GM21526 (cell line): ENCODE results near the gene TBC1D19.

Experiments used
- ATAC-seq: cut with Tn5 transposase; IDR thresholded peaks from one replicate; pipeline ENCODE4 v1.9.1; 2021; ENCODE audit warnings: moderate library complexity; ENCODE audit not compliant: unreplicated experiment, low FRiP score

The TBC1D19 gene

GRCh38 chr4:26726655-26727387 lies 142.9 kb downstream of the TBC1D19 start:
- ATAC-seq, result no peak

- no peak for ATAC-seq
These were observed 144.0 kb downstream of the TBC1D19 start for GRCh38 chr4:26727844-26728243.

- no peak for ATAC-seq
These were observed 145.1 kb downstream of the TBC1D19 start for GRCh38 chr4:26729027-26729426.

GRCh38 chr4:26729547-26729946 lies 145.7 kb downstream of the TBC1D19 start:
- no peak for ATAC-seq

- ATAC-seq, result peak; percentile 89
These were observed 147.6 kb downstream of the TBC1D19 start for GRCh38 chr4:26731351-26732035.

GRCh38 chr4:26732356-26732755 lies 148.5 kb downstream of the TBC1D19 start:
- no peak for ATAC-seq

GRCh38 chr4:26736621-26737020 lies 152.7 kb downstream of the TBC1D19 start:
- no peak for ATAC-seq

- no peak for ATAC-seq
These were observed 153.5 kb downstream of the TBC1D19 start for GRCh38 chr4:26737385-26737784.

- ATAC-seq, result no peak
These were observed 157.6 kb downstream of the TBC1D19 start for GRCh38 chr4:26741491-26741871.

GRCh38 chr4:26746802-26747213 lies 162.9 kb downstream of the TBC1D19 start:
- ATAC-seq, result peak; percentile 99

- ATAC-seq, result no peak
These were observed 164.9 kb downstream of the TBC1D19 start for GRCh38 chr4:26748811-26749210.

GRCh38 chr4:26749867-26750266 lies 166.0 kb downstream of the TBC1D19 start:
- no peak for ATAC-seq

GRCh38 chr4:26751004-26751403 lies 167.1 kb downstream of the TBC1D19 start:
- ATAC-seq, result no peak

GRCh38 chr4:26751838-26752237 lies 168.0 kb downstream of the TBC1D19 start:
- ATAC-seq, result peak; percentile 91

- ATAC-seq, result no peak
These were observed 169.3 kb downstream of the TBC1D19 start for GRCh38 chr4:26753187-26753586.

- no peak for ATAC-seq
These were observed 169.7 kb downstream of the TBC1D19 start for GRCh38 chr4:26753617-26754016.

- no peak for ATAC-seq
These were observed 173.9 kb downstream of the TBC1D19 start for GRCh38 chr4:26757751-26758150.

- ATAC-seq, result no peak
These were observed 175.0 kb downstream of the TBC1D19 start for GRCh38 chr4:26758899-26759298.

- ATAC-seq, result no peak
These were observed 178.8 kb downstream of the TBC1D19 start for GRCh38 chr4:26762650-26763049.

- ATAC-seq, result no peak
These were observed 179.2 kb downstream of the TBC1D19 start for GRCh38 chr4:26763063-26763462.

- ATAC-seq, result no peak
These were observed 179.8 kb downstream of the TBC1D19 start for GRCh38 chr4:26763648-26764047.

GRCh38 chr4:26764231-26764630 lies 180.3 kb downstream of the TBC1D19 start:
- ATAC-seq, result no peak
